Posterior cingulate gyrus (tissue), 11 donors: Measurements from ENCODE around the gene ACO1.

Experiments
- DNase-seq, 10 donors: peaks; one replicate each; pipeline versions ENCODE4 v3.0.0 to v3.0.0-alpha.2; 2020 to 2021; ENCODE audit warnings: mixed read lengths in 3 of 10
- intact Hi-C: fragments of 100-400 bp; cut with DNase I; formaldehyde crosslinking; loops from one replicate; pipeline ENCODE4 v1.15.1; 2023

ACO1 gene

DNA sequence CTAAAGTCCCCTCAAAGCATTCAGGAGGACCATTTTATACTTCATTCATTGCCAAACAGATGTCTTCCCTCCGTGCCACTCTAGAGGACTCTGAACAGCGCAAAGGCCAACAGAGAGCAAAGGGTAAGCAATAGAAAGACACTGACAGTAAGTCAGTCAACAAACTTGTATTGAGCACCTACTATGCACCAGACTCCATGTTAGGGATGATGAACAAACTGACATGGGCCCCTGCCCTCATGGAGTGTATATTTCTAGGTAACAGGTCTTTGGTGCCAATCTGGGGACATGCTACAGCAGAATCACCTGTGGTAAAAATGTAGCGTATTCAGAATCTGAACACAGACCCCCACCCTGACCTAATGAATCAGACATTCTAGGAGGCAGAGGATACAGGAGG, 3.5 kb upstream of the ACO1 start:
- intact Hi-C loops = loop anchor here (10.0 kb wide), 1 partner anchor 174 kb away; the partner anchor contains the start of genes SMIM27 and TOPORS
- no peak for DNase-seq

DNA sequence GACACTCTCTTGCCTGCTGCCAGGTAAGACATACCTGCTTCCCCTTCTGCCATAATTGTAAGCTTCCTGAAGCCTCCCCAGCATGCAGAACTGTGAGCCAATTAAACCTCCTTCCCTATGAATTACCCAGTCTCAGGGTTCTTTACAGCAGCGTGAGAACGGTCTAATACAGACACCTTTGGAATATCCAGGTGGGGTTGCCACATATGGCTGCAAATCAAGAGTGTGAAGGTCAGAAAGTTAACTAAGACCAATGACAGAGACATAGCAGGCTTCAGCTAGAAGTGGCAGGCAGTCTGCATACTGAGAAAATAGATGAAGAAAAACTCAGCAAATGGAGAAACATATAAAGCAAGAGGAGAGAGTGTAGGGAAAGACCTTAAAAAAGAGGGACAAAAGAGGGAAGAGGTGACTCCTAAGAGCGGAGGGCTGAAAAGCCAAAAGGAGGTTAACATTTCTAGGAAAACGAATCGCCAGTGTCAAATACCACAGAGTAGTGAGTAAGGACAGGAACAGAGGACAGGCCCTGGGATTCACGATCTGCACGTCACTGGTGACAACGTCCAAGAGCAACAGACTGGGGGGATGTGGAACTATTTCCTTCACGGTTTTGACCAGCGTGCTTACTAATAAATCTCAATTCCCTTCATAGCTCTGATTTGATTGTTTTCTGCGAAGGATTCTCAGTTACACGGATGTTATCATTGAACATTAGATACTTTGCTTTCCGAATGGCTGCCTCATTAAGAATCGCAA, 1.7 kb upstream of the ACO1 start:
- DNase-seq = no peak
- intact Hi-C loops = loop anchor here (10.0 kb wide), 1 partner anchor 172 kb away; the partner anchor contains the start of genes SMIM27 and TOPORS

DNA sequence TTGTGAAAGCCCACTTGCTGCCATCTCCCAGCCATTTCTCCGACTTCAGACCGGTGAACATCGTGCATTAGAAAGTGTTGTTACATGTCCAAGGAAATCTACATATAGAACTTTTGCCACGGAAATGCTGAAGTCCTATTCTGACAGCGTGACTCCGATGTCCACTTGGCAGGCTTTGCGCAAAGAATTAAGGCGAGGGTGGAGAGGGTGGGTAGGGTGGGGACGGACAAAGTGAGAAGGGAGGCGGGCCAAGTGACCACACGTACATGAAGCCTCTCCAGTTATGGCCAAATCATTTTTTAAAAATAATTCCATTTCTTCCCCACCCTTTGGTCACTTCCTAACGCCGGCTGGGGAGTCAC, 460 bp upstream of the ACO1 start:
- intact Hi-C loops = loop anchor here (10.0 kb wide), 1 partner anchor 171 kb away; the partner anchor contains the start of genes SMIM27 and TOPORS

DNA sequence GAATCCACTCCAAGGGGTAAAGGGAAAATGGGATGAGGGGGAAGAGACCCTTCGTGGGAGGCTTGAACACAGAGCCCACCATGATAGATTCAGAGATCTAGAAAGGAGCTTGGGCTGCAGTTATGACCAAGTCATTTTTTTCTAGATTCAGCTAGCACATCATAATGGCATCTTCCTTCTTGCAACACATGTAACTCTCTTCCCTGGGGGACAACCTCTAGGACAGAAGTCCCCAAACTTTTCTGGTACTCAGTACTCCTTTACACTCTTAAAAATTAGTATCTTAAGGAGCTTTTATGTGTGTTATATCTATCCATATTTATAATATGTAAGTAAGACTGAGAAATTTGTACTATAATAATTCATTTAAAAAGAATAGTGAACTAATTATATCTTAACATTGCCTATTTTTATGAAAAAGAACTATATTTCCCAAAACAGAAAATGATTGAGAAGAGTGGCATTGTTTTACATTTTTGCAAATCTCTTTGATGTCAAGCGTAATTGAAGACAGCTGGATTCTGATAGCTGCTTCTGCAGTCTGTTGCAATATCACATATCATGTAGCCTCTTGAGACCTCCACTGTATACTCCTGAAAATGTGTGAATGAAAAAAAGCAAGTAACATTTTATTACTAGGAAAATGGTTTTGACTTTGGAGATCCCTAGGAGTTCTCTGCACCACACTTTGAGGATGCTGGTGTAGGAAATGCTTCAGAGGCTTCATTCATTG, 875 bp downstream of the ACO1 start:
- no peak for DNase-seq

More for the DNA sequence above, 460 bp upstream of the ACO1 start:
- DNase-seq = no peak

DNA sequence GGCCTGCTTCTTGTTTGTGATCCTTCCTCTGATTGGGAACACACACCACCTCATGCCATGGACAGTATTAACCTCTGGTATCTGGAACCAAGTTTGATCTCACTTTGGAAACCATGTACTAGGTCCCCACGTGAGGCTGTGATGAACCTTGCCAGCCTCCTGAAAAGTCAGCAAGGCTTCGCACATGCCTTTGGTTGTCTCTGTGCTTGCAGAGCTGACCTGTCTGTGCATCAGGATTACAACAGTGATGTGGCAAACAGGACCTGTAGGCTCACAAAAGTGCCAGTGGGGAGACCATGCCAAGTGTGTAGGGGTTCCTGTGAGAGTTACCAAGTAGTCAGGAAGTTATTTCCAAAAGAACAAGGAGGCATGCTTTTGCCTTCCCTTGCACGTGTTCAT, 1.4 kb downstream of the ACO1 start:
- no peak for DNase-seq
- intact Hi-C loops = loop anchor here (10.0 kb wide), 1 partner anchor 169 kb away; the partner anchor contains the start of genes SMIM27 and TOPORS

More for the DNA sequence above, 875 bp downstream of the ACO1 start:
- intact Hi-C loops = loop anchor here (10.0 kb wide), 1 partner anchor 169 kb away; the partner anchor contains the start of genes SMIM27 and TOPORS

DNA sequence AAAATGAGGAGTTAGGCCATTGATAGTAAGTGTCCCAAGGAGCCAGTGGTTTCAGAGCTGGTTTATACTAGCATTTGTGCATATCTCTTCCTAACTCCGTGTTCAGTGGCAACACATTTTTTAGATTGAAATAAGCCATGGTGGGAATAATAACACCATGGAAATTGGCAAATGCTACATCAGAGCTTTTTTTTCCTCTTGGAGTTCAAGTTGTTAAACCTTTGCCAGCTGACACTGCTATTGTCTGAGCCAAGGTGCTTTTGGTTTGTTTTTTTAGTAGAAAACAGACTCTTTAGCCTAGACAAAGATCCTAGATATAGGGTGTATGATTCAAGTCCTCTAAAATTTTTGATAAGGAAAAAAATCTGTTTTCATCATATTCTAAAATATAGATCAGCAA, 2.8 kb downstream of the ACO1 start:
- DNase-seq = no peak
- intact Hi-C loops = loop anchor here (10.0 kb wide), 1 partner anchor 168 kb away; the partner anchor contains the start of genes SMIM27 and TOPORS

DNA sequence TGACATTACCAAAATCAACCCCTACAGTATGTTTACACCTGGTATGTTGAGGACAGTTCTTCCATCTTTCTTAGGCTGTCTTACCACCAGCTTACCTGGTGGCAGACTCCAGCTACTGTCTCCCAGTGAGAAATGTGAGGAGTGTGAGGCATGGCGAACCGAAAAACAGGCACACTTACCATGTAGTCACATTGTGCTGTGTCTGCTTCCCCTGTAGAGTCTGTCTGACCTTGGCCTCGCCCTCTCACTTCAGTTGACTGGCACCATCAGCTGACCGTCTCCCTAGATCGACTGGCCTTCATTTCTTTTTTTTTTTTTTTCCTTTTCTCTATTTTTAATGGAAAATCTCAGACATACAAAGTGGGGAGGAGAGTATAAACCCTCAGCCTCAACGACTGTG, 4.9 kb downstream of the ACO1 start:
- intact Hi-C loops = loop anchor here (10.0 kb wide), 1 partner anchor 165 kb away; the partner anchor contains the start of genes SMIM27 and TOPORS
- no peak for DNase-seq

DNA sequence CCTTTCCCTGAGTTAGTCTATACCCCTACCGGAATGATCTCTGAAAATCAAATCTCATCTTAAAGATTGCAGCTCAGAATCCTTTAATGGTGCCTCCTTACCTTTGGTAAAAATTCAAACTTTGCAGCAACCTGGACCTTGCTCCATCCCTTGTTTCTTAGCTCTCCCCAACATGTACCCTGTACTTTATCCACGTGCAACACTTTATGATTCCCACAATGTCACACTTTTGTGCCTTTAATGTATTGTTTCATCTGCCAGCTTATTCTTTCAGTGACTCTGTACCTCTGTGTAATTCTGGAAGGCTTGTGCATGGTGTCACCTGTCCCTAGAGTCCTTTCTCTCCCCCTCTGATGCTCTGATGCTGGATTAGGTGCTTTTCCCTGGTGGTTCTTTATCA, 9.5 kb downstream of the ACO1 start:
- DNase-seq = no peak
- intact Hi-C loops = no loop called here

DNA sequence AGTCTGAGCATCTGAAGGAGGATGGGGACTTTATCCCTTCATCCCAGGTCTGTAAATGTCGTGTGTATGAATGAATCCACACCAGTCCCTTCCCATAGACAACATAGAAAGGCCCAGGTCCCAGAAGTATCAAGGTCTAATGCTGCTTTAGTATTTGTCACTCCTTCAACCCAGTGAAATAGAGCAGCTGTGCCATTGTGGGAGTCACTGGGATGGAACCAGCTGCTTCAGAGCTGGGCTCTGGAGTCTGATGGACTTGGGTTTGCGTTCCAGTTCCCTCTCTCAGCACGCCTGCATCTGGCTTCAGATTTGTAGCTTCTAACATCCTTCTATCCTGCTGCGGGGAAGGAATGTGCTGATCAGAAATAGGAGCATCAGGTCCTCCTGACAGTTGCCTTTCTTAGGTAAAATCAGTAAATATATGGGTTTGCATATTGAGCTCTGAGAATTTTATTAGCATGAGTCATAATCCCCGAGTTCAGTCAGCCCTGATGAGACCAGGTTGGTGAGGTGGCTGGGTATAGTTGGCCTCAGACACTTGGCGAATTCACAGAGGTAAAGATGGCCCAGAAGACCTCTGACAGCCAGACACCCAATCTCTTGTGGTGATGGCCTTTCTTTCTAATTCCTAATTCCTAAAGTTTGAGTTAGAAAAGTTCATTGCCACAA, 10.1 kb downstream of the ACO1 start:
- intact Hi-C loops = no loop called here
- DNase-seq = no peak

DNA sequence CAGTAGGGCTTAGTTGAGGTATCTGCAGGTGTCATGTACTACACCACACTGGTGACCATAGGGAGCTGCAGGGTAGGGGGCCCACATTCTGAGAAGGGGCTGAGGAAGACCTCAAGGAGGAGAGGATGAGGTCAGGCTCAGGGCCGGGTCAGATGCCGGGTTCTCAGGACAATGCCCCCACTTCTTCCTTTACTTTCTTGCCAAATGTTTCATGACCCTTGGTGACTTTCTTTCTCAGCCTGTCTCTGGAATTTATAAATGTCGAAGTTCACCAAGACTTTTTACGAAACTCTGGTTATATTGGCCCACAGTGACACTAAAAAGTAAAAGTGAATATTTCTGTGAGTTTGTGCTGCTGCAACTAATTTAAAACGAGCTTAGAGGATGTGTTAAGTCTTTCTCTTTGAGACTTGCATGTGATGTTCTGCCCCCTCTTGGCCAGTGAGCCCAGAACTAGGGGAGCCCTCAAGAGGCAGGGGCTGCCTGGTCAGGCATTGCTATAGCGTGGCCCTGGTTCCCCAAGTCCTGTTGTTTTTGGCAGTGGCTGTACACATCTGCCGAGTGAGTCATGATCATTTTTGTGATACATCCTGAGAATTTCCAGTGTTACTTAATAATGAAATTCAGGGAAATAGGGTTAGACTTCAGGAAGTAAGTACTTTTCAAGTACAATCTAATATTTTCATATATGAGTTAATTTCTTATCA, 11.2 kb downstream of the ACO1 start:
- DNase-seq = no peak
- intact Hi-C loops = no loop called here

DNA sequence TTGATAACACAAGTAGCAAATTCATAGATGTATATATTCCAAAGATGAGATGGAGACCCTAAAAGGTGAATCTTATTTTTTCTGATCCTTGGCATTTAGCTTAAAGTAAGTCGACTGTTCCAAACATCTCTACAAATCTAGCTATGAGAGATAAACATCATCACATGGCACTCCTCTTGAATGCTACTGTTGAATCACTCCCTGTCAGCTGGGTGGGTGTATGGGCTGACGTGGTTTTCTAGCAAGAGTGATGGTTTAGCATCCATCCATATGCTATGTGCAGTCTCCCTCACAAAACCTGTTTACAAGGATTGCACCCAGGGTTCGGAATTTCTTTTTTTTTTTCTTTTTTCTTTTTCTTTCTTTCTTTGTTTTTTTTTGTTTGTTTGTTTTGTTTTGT, 13.8 kb downstream of the ACO1 start:
- intact Hi-C loops = no loop called here
- DNase-seq = no peak

DNA sequence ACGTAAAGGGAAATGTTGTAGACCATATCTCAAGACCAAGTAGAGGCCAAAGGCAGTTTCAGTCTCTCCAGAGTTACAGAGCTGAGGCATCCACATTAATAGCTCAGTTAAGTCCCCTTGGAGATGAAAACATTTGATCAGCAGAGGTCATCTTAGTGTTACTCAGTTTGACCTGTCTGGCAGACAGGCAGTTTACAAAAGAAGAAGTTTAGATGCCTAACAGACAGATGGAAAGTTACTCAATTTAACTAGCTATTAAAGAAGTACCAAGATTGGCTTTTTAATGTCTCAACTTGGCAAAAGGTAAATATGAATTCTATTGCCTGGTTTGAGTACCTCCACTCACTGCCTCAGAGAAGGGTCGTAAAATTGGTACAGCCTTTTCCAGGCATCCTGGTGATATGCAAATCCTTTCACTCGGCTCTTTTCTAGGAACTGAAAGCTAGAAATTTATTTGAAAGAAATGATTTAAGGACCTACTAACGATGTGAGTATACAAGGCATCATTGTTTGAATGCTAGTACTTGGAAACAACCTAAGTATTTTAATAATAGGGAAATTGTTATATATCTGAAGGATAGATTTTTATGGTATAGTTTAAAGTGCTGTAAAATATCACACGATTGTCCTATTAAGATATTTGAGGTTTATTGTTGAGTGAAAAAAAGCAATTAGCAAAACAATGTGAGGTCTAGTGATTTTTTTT, 14.8 kb downstream of the ACO1 start:
- no peak for DNase-seq
- intact Hi-C loops = no loop called here

DNA sequence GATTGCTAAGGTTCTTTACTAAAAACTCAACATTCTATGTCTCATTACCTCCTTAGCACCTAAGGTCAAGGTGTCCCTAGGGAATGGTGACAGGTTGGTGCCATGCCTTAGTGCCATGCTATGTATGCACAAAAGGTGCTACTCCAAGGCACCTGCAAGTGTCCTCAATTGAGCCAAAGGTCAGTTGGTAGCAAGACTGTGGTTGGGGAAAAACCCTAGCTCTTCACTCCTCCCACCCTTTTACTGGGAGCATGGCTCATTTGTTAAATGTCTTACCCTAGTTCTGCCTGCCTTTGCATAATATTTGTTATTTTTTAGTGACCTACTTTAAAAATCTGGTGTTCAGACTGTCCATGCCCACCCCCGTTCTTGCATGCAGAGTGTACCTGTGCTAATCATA, 17.0 kb downstream of the ACO1 start:
- intact Hi-C loops = no loop called here

DNA sequence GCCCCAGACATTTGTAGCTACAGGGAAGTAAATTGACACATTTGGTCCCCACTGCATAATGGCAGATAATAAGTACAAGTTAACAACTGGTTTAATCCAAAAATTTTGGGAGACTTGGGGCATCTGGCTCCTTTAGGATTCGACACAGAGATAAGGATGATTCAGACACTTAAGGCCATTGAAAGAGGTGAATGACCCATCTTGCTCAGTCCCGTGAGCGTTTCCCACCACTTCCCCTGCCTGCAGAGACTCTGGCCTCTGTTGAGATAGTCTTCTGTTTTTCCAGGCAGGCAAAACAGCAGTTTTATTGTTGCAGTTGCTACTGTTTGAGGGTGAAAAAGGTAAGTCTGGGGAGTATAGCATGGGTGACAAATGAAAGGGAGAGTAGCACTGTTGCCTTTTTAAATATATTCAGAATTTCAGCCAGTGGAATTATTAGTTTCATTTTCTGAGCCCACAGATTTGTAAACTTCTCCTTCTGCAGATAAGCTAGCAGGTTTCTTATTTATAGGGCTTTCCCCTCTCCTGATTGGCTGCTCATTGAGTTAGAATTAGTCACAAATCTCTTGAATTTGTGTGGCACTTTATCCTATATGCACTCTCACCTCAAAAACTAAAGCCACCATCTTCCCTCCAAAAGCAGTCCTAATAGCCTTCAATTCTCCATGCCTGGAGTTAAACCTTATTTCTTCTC, 19.3 kb downstream of the ACO1 start:
- no peak for DNase-seq
- intact Hi-C loops = no loop called here

More for the DNA sequence above, 17.0 kb downstream of the ACO1 start:
- DNase-seq = no peak

DNA sequence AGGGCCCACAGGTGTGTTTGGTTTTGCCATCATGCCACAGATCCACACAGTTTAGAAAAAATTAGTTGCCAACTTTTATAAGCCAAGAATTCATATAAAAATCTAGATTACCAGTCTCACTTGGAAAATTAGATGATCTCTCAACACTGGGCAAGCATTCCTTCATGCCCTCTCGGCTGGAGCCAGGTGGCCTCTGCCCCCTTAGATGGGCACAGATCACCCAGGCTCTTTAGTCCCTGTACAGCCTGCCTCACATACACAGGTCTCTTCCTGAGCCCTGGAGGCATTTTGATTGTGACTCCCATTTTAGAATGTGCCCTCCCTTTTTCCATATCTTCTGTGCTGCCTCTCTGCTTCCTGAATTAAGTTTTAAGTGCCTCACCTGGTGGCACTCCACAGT, 20.0 kb downstream of the ACO1 start:
- DNase-seq = no peak
- intact Hi-C loops = no loop called here

DNA sequence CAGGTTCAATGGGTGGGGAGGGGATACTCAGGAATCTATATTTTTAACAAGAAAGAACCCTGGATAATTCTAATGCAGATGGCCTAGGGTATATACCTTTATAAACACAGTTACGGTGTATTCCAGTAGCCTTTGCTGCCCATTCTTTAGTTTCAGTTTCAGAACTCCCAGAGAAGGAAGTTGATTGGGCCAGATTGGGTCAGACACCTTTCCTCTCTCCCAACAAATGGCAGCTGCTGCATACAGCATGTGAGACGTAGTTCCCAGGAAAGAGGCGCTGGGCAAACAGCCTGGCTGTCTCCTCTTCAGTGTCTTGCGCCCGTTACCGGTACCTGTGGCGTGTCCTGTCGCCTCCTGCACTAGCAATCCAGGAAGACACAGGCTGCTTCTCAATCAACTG, 20.4 kb downstream of the ACO1 start:
- DNase-seq = no peak
- intact Hi-C loops = no loop called here

DNA sequence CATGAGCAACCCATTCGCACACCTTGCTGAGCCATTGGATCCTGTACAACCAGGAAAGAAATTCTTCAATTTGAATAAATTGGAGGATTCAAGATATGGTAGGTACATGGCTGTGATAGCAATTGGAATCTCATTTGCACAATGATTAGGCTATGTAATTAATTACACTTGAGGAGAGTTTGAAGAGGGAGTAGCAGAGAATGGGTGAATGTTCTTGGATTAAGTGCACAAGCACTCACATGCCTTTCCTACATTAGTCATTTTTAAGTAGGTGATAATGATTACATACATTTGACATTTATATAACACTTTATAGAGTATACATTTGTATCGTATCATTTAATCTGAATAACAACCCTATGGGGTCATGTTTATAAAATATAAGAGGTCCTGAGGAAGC, 21.1 kb downstream of the ACO1 start:
- intact Hi-C loops = no loop called here
- no peak for DNase-seq

DNA sequence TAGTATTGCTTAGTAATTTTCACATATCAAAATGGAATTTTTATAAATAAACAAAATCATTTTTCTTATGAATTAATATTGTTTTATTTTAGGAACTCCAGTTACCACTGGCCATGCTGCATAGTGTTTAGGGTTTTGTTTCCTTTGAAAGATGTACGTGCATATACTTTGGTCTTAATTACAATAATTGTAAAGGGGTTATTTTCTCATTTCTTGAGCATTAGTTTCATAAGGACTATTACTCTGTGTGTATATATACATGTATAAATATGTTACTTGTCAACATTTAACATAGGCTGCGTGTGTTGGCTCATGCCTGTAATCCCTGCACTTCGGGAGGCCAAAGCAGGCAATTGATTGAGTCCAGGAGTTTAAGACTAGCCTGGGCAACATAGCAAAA, 21.6 kb downstream of the ACO1 start:
- DNase-seq = no peak
- intact Hi-C loops = no loop called here

DNA sequence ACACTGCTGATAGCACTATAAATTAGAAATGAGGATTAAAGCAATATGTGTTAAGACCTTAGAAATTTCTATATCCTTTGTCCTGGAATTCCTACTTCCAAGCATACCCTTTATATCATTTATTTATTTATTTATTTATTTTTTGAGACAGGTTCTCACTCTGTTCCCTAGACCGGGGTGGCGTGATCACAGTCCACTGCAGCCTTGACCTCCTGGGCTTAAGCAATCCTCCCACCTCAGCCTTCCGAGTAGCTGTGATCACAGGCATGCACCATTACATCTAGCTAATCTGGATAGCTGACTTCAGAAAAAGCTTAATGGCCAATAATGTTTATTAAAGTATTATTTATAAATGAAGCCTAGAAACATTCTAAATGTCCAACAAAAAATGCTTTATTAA, 27.3 kb downstream of the ACO1 start:
- no peak for DNase-seq
- intact Hi-C loops = no loop called here
